Eye (tissue), 1 donor: Measurements from ENCODE around the gene NDUFB7.
A peak's percentile ranks its signal among the peaks of the same experiment; 100 is the strongest.

ENCODE experiments used
- DNase-seq: peaks from one replicate; pipeline ENCODE4 v3.0.0-alpha.2; 2015

Gene NDUFB7

DNA sequence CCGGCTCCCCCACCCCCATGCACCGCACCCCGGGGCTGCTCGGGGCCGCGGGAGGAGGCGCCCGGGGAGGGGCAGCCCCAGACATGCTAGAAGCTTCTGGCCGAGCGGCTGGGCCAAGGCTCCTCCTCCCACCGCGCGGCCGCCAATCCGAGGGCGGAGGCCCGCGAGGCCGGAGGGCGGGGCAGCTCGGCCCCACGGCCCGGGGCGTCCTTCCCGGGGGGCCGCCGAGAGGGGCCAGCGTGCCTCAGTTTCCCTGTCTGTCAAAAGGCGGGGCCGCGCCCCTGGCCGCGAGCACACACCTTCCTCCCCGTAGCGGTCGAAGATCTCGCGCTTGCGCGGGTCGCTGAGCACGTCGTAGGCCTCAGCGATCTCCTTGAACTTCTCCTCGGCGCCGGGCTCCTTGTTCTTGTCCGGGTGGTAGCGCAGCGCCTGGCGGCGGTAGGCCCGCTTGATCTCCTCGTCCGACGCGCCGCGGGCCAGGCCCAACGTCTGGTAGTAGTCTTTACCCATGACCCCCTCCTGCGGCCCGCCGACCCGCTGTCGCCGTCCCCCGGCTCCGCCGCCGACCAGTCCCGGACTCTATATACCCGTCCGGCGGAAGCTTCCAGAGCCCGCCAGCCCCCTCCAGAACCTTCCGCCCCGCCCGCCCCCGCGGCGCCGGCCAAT is 53.9 kb downstream of the NDUFB7 start, which contains the start of gene DNAJB1:
Gene DNAJB1 (minus strand): TSS at position 558 of the 666 bp plus-strand sequence. CDS start 48 bp downstream, at position 510.
- DNase-seq = no peak

DNA sequence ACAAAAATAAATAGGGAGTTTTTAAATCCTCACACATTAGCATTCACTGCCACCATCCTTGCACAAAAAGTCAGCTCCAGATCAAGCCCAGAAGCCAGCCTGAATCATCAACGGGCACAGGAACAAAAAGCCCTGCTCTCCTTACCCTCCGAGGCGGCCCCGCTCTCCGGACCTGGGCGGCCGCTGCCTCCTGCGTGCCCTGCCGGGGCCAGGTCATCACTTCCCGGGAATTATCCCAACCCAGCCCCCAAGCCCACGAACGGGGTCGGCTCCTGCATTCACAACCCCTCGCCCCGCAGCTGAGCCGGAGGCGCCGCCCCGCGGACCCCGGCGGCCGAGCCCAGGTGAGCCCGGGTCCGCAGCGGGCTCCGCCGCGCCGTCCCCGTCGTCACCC is 54.4 kb downstream of the NDUFB7 start:
- peak; percentile 19 for DNase-seq

DNA sequence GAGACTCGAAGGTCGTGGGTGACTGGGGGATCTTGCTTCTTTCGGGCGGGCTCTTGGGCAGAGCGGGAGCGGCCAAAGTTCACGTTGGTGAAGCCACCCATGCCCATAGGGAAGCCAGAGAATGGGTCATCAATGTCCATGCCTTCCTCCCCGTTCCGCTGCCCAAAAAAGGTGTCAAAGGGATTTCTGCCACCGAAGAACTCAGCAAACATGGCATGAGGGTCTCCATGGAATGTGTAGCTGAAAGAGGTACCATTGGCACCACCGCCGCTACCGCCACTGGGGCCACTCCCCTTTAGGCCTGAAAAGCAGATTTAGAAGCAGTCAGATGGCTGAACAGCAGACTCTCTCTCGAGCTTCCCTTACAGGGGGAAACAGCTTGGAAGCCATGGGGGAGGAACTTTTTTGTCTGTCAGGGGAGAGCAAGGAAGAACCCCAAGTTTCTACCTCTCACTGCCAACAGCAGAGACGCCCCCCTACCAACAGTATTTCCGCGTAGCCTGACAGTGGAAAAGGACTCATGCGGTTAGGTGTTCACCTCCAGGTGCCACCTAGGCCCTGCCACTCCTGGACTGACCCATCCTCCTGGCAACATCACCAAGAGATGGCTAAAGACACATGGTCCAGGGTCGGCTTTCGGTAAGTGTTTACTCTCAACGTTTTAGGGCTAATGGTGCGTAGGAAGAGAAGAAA is 55.0 kb downstream of the NDUFB7 start:
- DNase-seq = no peak
